Kidney (tissue), 14 donors: ENCODE measurements around the gene SLC22A1. TPM values are rescaled to one million over a fixed set of nuclear protein-coding genes. Genes with fewer than 3 reads are reported as not detected.
"Not testable (repeated sequence)": the region's sequence is repeated elsewhere in the genome, so short reads cannot be mapped to it uniquely, and the experiment has no call there.

Experiments
- DNase-seq, 5 donors: peaks; one replicate each; pipeline ENCODE4 v3.0.0-alpha.2; 2013 to 2020
- FAIRE-seq: peaks from 2 replicates; lab custom pipeline; 2012; peaks lifted over from hg19 to GRCh38; lab: Jason Lieb, UNC
- H3K27ac ChIP-seq, 2 donors: one replicate each; pipeline ENCODE4 v1.7.0; 2013; ENCODE audit warnings: low read depth in 2 of 2, low read length in 2 of 2, inconsistent platforms in 1 of 2
- H3K27me3 ChIP-seq: one replicate; pipeline ENCODE4 v1.7.1; 2013; ENCODE audit warnings: low read length, inconsistent platforms; ENCODE audit not compliant: control insufficient read depth, insufficient read depth
- H3K36me3 ChIP-seq, 3 donors: one replicate each; pipeline versions ENCODE4 v1.7.0 to v1.7.1; 2013; ENCODE audit warnings: low read length in 3 of 3, control low read depth in 1 of 3, inconsistent platforms in 1 of 3; ENCODE audit not compliant: insufficient read depth in 3 of 3, control insufficient read depth in 2 of 3
- H3K4me1 ChIP-seq, 3 donors: one replicate each; pipeline versions ENCODE4 v1.7.0 to v1.7.1; 2013; ENCODE audit warnings: low read length in 3 of 3, inconsistent platforms in 1 of 3, low read depth in 1 of 3; ENCODE audit not compliant: control insufficient read depth in 2 of 3, insufficient read depth in 2 of 3
- H3K4me3 ChIP-seq, 3 donors: one replicate each; pipeline versions ENCODE4 v1.7.0 to v1.8.1; 2013; ENCODE audit warnings: low read length in 3 of 3, control low read depth in 1 of 3, inconsistent platforms in 1 of 3
- H3K9ac ChIP-seq, 3 donors: one replicate each; pipeline versions ENCODE4 v1.7.0 to v1.7.1; 2013; ENCODE audit warnings: low read length in 3 of 3, control low read depth in 1 of 3, inconsistent platforms in 1 of 3
- H3K9me3 ChIP-seq, 3 donors: one replicate each; pipeline versions ENCODE4 v1.7.0 to v1.7.1; 2013; ENCODE audit warnings: low read length in 3 of 3, control low read depth in 1 of 3, inconsistent platforms in 1 of 3; ENCODE audit not compliant: control insufficient read depth in 2 of 3, insufficient read depth in 1 of 3
- CTCF ChIP-seq: IDR thresholded peaks from 3 replicates; pipeline ENCODE4 v1.5.1; 2012; ENCODE audit warnings: mild to moderate bottlenecking, moderate library complexity, borderline replicate concordance; ENCODE audit not compliant: insufficient read depth; ENCODE audit errors: extremely low read depth
- intact Hi-C: fragments of 100-400 bp; cut with DNase I; formaldehyde crosslinking; loops from one replicate; pipeline ENCODE4 v1.11.1; 2022
- polyA plus RNA-seq: library from polyadenylated mRNA; stranded (reverse); fragments of 350-450 nt; fragmentation: Illumina TruSeq; extraction: RNeasy Lipid Tissue Mini Kit (QIAGEN cat#74804); gene quantifications from one replicate; pipeline ENCODE4 v1.2.3, GENCODE V29; 2014; ENCODE audit warnings: low read depth, low replicate concordance; ENCODE audit not compliant: insufficient read depth
- total RNA-seq: library from RNA; stranded (reverse); fragmentation: NEBNext Ultra II Directional; extraction: Animal tissue kit (Norgen Biotek cat#: 25700); gene quantifications from one replicate; pipeline ENCODE4 v1.2.1, GENCODE V29; 2021
- donor health status: control.
- donor health status: control.
- donor health status: control.
- donor health status: control.
- donor health status: control.
- donor health status: DM: yes; HTN: yes; CAD: no.
- donor health status: Normal renal cell carcinoma (clear cell type).

SLC22A1 gene
- total and polyA plus RNA-seq, 2 donors from 2014 or later = 1.4 to 2.3 TPM

- Histone ChIP-seq H3K4me1 (peaks cover 0 to 8% (median 3%) of the 10 kb centered on the region in 3 donors), H3K9ac (no peak overlapping the region), H3K36me3 (no peaks in the 10 kb centered on the region), H3K27ac (no peak overlapping the region), H3K4me3 (no peak overlapping the region), H3K9me3 (no peaks in the 10 kb centered on the region), H3K27me3 (no peaks in the 10 kb centered on the region)
- FAIRE-seq (no peak), DNase-seq (no peak)
- no peak for TF ChIP-seq CTCF
- intact Hi-C loops = no loop called here
Measured at GRCh38 chr6:160133441-160134336, 12.1 kb downstream of the SLC22A1 start.

- H3K4me3 ChIP-seq, H3K27me3 ChIP-seq, intact Hi-C loops, DNase-seq, H3K27ac ChIP-seq, H3K9ac ChIP-seq, H3K36me3 ChIP-seq, H3K9me3 ChIP-seq, FAIRE-seq, H3K4me1 ChIP-seq: not testable (repeated sequence)
Measured at GRCh38 chr6:160134337-160134751, 12.7 kb downstream of the SLC22A1 start.

- Histone ChIP-seq H3K9ac (no peak overlapping the region), H3K27ac (no peak overlapping the region), H3K36me3 (no peaks in the 10 kb centered on the region), H3K4me3 (no peak overlapping the region), H3K4me1 (peaks cover 0 to 8% (median 3%) of the 10 kb centered on the region in 3 donors), H3K9me3 (no peaks in the 10 kb centered on the region), H3K27me3 (no peaks in the 10 kb centered on the region)
- intact Hi-C loops = no loop called here
- FAIRE-seq = no peak
- DNase-seq = no peak
- TF ChIP-seq CTCF = no peak
Measured at GRCh38 chr6:160134779-160135547, 13.3 kb downstream of the SLC22A1 start.
